ENCODE results near the gene FHL3. TPM values are rescaled to one million over a fixed set of nuclear protein-coding genes. Genes with fewer than 3 reads are reported as not detected.

FHL3 gene
- total and polyA plus RNA-seq, 9 of the 15 experiments (the other 6 are each of a cell fraction or from before 2014, with no cell fraction given), result 6.1 to 144 (median 34.1) TPM

GRCh38 chr1:38005195-38006007, at the start of gene FHL3 (continued):
- TF ChIP-seq THAP12 (CRISPR knock-in tag; IDR thresholded peaks at IDR 0.05), result peak; percentile 93
- TF ChIP-seq ZNF431 (CRISPR knock-in tag; IDR thresholded peaks at IDR 0.05), result no peak
- no peak for TF ChIP-seq CBX1 (IDR thresholded peaks at IDR 0.05; ENCODE audit: low read depth)
- TF ChIP-seq L3MBTL2 (IDR thresholded peaks at IDR 0.05), result no peak
- no peak for TF ChIP-seq ATF2 (CRISPR knock-in tag; IDR thresholded peaks at IDR 0.05)
- no peak for TF ChIP-seq SLC30A9 (CRISPR knock-in tag; IDR thresholded peaks at IDR 0.05)
- TF ChIP-seq MXI1 (IDR thresholded peaks at IDR 0.05; ENCODE audit: low read depth, low read length), result no peak
- no peak for TF ChIP-seq SOX6 (IDR thresholded peaks at IDR 0.05)
- peak; percentile 90 for TF ChIP-seq TBP (optimal IDR thresholded peaks at IDR 0.05; ENCODE audit: low read depth, low read length)
- TF ChIP-seq CREB1 (IDR thresholded peaks at IDR 0.05), result no peak
- no peak for TF ChIP-seq CREB1 (CRISPR knock-in tag; IDR thresholded peaks at IDR 0.05)
- peak; percentile 50; the same call in 1 of the 2 replicates for TF ChIP-seq ETS1 (conservative IDR thresholded peaks at IDR 0.05; ENCODE audit: control insufficient read depth, low read depth, low read length)
- TF ChIP-seq BRF1 (IDR thresholded peaks at IDR 0.05; ENCODE audit: borderline replicate concordance, extremely low read depth, insufficient read length), result no peak
- no peak for TF ChIP-seq ZNF75A (CRISPR knock-in tag; IDR thresholded peaks at IDR 0.05)
- no peak for TF ChIP-seq RBM14 (IDR thresholded peaks at IDR 0.05; ENCODE audit: borderline replicate concordance, insufficient read depth, low read depth, low read length)
- no peak; the same call in 1 of the 2 replicates for TF ChIP-seq CAMTA2 (CRISPR knock-in tag; conservative IDR thresholded peaks at IDR 0.05)
- no peak for TF ChIP-seq EWSR1 (IDR thresholded peaks at IDR 0.05; ENCODE audit: borderline replicate concordance, low read depth, partially characterized antibody)
- no peak for TF ChIP-seq TARDBP (IDR thresholded peaks at IDR 0.05)
- TF ChIP-seq RAD51 (IDR thresholded peaks at IDR 0.05; ENCODE audit: borderline replicate concordance, low read depth), result no peak
- TF ChIP-seq MCM3 (IDR thresholded peaks at IDR 0.05), result no peak
- TF ChIP-seq HNRNPUL1 (IDR thresholded peaks at IDR 0.05; ENCODE audit: low read length), result no peak
- TF ChIP-seq NR0B1 (IDR thresholded peaks at IDR 0.05; ENCODE audit: partially characterized antibody), result no peak
